K562 (cell line): ENCODE measurements around the gene DIP2A. TPM values are rescaled to one million over a fixed set of nuclear protein-coding genes. Genes with fewer than 3 reads are reported as not detected.

Experiments used
- BRCA1 ChIP-seq, 2 experiments: fragments of 450-650 bp in 1 of 2; sonication (generic) in 1 of 2; formaldehyde crosslinking in 1 of 2; IDR thresholded peaks; 2 replicates each; pipeline versions ENCODE4 v1.5.0 to v1.6.1; 2017 to 2020; ENCODE audit warnings: mild to moderate bottlenecking in 1 of 2, missing genetic modification reagents in 1 of 2
- E2F8 ChIP-seq: fragments of 450-650 bp; IDR thresholded peaks from 2 replicates; pipeline ENCODE4 v1.7.1; 2018; ENCODE audit warnings: mild to moderate bottlenecking, low read depth; ENCODE audit not compliant: partially characterized antibody
- FOXP1 ChIP-seq: sonication (generic); formaldehyde crosslinking; IDR thresholded peaks from 2 replicates; pipeline ENCODE4 v1.8.0; 2022; ENCODE audit warnings: mild to moderate bottlenecking, missing genetic modification reagents
- MXI1 ChIP-seq: IDR thresholded peaks from 2 replicates; pipeline ENCODE4 v1.6.1; 2011; ENCODE audit warnings: low read depth, mild to moderate bottlenecking, improper control_type of control experiment, low read length
- ZNF121 ChIP-seq: sonication (generic); formaldehyde crosslinking; conservative IDR thresholded peaks from 2 replicates; pipeline ENCODE4 v1.8.0; 2022; ENCODE audit warnings: missing genetic modification reagents
- ZNF197 ChIP-seq: fragments of 200-800 bp; sonication (Bioruptor generic); IDR thresholded peaks from 2 replicates; pipeline ENCODE4 v1.6.1; 2016; ENCODE audit warnings: low read depth, missing genetic modification characterization, missing compliant biosample characterization
- ZNF232 ChIP-seq: sonication (generic); formaldehyde crosslinking; IDR thresholded peaks from 2 replicates; pipeline ENCODE4 v1.8.0; 2022; ENCODE audit warnings: mild to moderate bottlenecking, missing genetic modification reagents
- ZNF24 ChIP-seq: fragments of 450-650 bp; IDR thresholded peaks from 2 replicates; pipeline ENCODE4 v1.6.1; 2016
- ZNF766 ChIP-seq: fragments of 200-800 bp; sonication (Bioruptor generic); conservative IDR thresholded peaks from 2 replicates; pipeline ENCODE4 v1.6.1; 2016; ENCODE audit warnings: missing genetic modification characterization, missing compliant biosample characterization
- polyA plus RNA-seq, 8 experiments: library from polyadenylated mRNA; depleted of rRNA in 4 of 8; stranded (reverse) in 5 of 8; unstranded in 3 of 8; fragments of >200 nt; fragmentation: Nextera tagmentation in 2 of 8; fragmentation: Illumina TruSeq in 1 of 8; extraction: Ambion mirVana in 2 of 8; extraction: Trizol in 1 of 8; gene quantifications; 2 replicates each; pipeline versions ENCODE4 v1.2.1 to v1.2.3, GENCODE V29; 2011 to 2014; ENCODE audit warnings: inconsistent platforms in 1 of 8, missing spikeins in 1 of 8
- total RNA-seq, 7 experiments: library from RNA; depleted of rRNA in 6 of 7; stranded (reverse); fragments of >200 nt in 6 of 7; fragmentation: Illumina TruSeq in 2 of 7; extraction: Trizol in 2 of 7; gene quantifications; 2 replicates each; pipeline versions ENCODE4 v1.2.1 to v1.2.3, GENCODE V29; 2011 to 2021; ENCODE audit warnings: low replicate concordance in 1 of 7
- TF ChIP-seq, protein P1 (sequence below): fragments of 250-450 bp; sonication (Bioruptor Pico); IDR thresholded peaks from 2 replicates; pipeline ENCODE4 v1.5.1; 2021; ENCODE audit warnings: mild to moderate bottlenecking
- TF ChIP-seq, protein P2 (sequence below): fragments of 450-650 bp; formaldehyde crosslinking; IDR thresholded peaks from 2 replicates; pipeline ENCODE4 v1.4.0; 2020; ENCODE audit warnings: mild to moderate bottlenecking, mixed read lengths
- TF ChIP-seq, protein P3 (sequence below): fragments of 250-450 bp; sonication (Bioruptor Pico); IDR thresholded peaks from 2 replicates; pipeline ENCODE4 v1.4.0; 2020
- TF ChIP-seq, protein P4 (sequence below): fragments of 450-650 bp; formaldehyde crosslinking; IDR thresholded peaks from 2 replicates; pipeline ENCODE4 v1.4.0; 2020; ENCODE audit warnings: mild to moderate bottlenecking, moderate library complexity

DIP2A gene
- total and polyA plus RNA-seq, 9 of the 15 experiments (the other 6 are each of a cell fraction or from before 2014, with no cell fraction given) = 4.3 to 34.5 (median 20.3) TPM

DNA sequence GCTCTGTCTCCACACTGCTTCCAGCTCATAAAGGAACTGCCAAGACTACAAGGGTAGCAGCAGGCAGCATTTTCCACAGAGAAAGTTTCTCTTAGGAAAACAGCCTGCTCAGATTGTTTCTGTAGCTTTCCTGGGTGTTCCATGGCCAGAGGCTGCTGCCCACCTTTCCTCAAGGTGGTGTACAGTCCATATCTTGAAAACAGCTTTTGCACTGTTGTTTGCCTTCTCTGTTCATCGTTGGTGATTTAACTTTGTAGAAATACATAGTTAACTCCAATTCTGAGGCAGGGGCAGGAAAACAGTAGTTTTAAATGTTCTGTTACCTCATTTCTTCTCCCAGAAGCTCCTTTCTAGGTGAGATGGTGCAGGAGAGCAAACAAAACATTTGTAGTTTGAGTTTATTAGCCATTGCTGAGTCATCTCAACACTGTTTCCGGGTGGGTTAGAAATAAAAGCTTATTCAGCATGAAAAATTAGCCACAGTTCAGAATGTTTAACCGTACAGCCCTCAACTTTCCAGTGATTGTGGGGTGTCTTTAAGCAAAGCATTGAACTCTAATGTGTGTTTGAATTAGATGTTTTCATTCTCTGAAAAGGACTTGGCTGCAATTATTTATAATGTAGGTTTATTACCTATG, 41.7 kb downstream of the DIP2A start (continued):
- no peak for TF ChIP-seq ZNF121 (CRISPR knock-in tag)
- no peak for TF ChIP-seq E2F8
- TF ChIP-seq ZNF766 (CRISPR knock-in tag) = no peak
- TF ChIP-seq, protein P1, sequence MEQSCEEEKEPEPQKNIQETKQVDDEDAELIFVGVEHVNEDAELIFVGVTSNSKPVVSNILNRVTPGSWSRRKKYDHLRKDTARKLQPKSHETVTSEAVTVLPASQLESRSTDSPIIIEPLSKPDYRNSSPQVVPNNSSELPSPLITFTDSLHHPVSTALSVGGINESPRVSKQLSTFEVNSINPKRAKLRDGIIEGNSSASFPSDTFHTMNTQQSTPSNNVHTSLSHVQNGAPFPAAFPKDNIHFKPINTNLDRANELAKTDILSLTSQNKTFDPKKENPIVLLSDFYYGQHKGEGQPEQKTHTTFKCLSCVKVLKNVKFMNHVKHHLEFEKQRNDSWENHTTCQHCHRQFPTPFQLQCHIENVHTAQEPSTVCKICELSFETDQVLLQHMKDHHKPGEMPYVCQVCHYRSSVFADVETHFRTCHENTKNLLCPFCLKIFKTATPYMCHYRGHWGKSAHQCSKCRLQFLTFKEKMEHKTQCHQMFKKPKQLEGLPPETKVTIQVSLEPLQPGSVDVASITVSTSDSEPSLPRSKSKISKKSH (CRISPR knock-in tag) = no peak
- TF ChIP-seq ZNF197 (CRISPR knock-in tag) = no peak
- no peak for TF ChIP-seq ZNF24
- TF ChIP-seq FOXP1 (CRISPR knock-in tag) = no peak
- TF ChIP-seq, protein P2, sequence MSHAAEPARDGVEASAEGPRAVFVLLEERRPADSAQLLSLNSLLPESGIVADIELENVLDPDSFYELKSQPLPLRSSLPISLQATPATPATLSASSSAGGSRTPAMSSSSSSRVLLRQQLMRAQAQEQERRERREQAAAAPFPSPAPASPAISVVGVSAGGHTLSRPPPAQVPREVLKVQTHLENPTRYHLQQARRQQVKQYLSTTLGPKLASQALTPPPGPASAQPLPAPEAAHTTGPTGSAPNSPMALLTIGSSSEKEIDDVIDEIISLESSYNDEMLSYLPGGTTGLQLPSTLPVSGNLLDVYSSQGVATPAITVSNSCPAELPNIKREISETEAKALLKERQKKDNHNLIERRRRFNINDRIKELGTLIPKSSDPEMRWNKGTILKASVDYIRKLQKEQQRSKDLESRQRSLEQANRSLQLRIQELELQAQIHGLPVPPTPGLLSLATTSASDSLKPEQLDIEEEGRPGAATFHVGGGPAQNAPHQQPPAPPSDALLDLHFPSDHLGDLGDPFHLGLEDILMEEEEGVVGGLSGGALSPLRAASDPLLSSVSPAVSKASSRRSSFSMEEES (CRISPR knock-in tag) = no peak
- TF ChIP-seq, protein P3, sequence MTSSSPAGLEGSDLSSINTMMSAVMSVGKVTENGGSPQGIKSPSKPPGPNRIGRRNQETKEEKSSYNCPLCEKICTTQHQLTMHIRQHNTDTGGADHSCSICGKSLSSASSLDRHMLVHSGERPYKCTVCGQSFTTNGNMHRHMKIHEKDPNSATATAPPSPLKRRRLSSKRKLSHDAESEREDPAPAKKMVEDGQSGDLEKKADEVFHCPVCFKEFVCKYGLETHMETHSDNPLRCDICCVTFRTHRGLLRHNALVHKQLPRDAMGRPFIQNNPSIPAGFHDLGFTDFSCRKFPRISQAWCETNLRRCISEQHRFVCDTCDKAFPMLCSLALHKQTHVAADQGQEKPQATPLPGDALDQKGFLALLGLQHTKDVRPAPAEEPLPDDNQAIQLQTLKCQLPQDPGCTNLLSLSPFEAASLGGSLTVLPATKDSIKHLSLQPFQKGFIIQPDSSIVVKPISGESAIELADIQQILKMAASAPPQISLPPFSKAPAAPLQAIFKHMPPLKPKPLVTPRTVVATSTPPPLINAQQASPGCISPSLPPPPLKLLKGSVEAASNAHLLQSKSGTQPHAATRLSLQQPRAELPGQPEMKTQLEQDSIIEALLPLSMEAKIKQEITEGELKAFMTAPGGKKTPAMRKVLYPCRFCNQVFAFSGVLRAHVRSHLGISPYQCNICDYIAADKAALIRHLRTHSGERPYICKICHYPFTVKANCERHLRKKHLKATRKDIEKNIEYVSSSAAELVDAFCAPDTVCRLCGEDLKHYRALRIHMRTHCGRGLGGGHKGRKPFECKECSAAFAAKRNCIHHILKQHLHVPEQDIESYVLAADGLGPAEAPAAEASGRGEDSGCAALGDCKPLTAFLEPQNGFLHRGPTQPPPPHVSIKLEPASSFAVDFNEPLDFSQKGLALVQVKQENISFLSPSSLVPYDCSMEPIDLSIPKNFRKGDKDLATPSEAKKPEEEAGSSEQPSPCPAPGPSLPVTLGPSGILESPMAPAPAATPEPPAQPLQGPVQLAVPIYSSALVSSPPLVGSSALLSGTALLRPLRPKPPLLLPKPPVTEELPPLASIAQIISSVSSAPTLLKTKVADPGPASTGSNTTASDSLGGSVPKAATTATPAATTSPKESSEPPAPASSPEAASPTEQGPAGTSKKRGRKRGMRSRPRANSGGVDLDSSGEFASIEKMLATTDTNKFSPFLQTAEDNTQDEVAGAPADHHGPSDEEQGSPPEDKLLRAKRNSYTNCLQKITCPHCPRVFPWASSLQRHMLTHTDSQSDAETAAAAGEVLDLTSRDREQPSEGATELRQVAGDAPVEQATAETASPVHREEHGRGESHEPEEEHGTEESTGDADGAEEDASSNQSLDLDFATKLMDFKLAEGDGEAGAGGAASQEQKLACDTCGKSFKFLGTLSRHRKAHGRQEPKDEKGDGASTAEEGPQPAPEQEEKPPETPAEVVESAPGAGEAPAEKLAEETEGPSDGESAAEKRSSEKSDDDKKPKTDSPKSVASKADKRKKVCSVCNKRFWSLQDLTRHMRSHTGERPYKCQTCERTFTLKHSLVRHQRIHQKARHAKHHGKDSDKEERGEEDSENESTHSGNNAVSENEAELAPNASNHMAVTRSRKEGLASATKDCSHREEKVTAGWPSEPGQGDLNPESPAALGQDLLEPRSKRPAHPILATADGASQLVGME = no peak
- no peak for TF ChIP-seq MXI1
- no peak for TF ChIP-seq ZNF232 (CRISPR knock-in tag)
- TF ChIP-seq BRCA1 (IDR thresholded peaks at IDR 0.05) = no peak
- TF ChIP-seq BRCA1 (CRISPR knock-in tag; IDR thresholded peaks at IDR 0.05) = no peak
- TF ChIP-seq, protein P4, sequence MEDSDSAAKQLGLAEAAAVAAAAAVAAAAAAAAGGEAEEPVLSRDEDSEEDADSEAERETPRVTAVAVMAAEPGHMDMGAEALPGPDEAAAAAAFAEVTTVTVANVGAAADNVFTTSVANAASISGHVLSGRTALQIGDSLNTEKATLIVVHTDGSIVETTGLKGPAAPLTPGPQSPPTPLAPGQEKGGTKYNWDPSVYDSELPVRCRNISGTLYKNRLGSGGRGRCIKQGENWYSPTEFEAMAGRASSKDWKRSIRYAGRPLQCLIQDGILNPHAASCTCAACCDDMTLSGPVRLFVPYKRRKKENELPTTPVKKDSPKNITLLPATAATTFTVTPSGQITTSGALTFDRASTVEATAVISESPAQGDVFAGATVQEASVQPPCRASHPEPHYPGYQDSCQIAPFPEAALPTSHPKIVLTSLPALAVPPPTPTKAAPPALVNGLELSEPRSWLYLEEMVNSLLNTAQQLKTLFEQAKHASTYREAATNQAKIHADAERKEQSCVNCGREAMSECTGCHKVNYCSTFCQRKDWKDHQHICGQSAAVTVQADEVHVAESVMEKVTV (CRISPR knock-in tag) = no peak
